Measurements from ENCODE around the gene LCN1. TPM values are rescaled to one million over a fixed set of nuclear protein-coding genes. Genes with fewer than 3 reads are reported as not detected.

Gene LCN1
- total RNA-seq, 1 experiment from 2014 or later, result not detected

- peaks cover 6% of the 10 kb centered on the region; the same call in 1 of the 2 replicates for H3K27me3 ChIP-seq (ENCODE audit: low read length)
- no peaks in the 10 kb centered on the region for H3F3A ChIP-seq (ENCODE audit: low read length, unreplicated experiment)
- H3K27ac ChIP-seq (ENCODE audit: low read length), result no peak overlapping the region
- ChIA-PET POLR2A (ENCODE audit: unreplicated experiment) (no interaction called here), CTCF (no interaction called here)
- H3K4me2 ChIP-seq (ENCODE audit: low read length), result no peak overlapping the region
- H3K79me2 ChIP-seq (ENCODE audit: low read length), result no peaks in the 10 kb centered on the region
- H3K4me1 ChIP-seq (ENCODE audit: insufficient read depth, low read length), result peaks cover 7% of the 10 kb centered on the region; the same call in 1 of the 2 replicates
- intact Hi-C loops (cut with micrococcal nuclease), result no loop called here
- no peaks in the 10 kb centered on the region for H4K20me1 ChIP-seq (ENCODE audit: low read length)
- H3K4me3 ChIP-seq (ENCODE audit: low read length), result no peak overlapping the region
- no peaks in the 10 kb centered on the region for H3K36me3 ChIP-seq (ENCODE audit: low read depth, low read length)
- no TSS peak for BruUV-seq (replicated peaks)
- DNase-seq (no peak), ATAC-seq (no peak)
- no peak for TF ChIP-seq CTCF (conservative IDR thresholded peaks at IDR 0.05; ENCODE audit: low read depth, low read length)
- TF ChIP-seq EZH2 (IDR thresholded peaks at IDR 0.05; ENCODE audit: low read length, unreplicated experiment), result no peak
- TF ChIP-seq EZH2phosphoT487 (IDR thresholded peaks at IDR 0.05; ENCODE audit: borderline replicate concordance, low read length), result no peak
- no peaks in the 10 kb centered on the region for H3K9me2 ChIP-seq (replicated peaks; ENCODE audit: low read length)
- H3K9ac ChIP-seq (ENCODE audit: low read length), result no peak overlapping the region
- H2AFZ ChIP-seq (ENCODE audit: low read length), result no peak overlapping the region
- no peaks in the 10 kb centered on the region for H3K9me3 ChIP-seq (ENCODE audit: low read length)
These were observed 42.6 kb downstream of the LCN1 start for GRCh38 chr9:135563858-135564257.

GRCh38 chr9:135565141-135565628, 43.9 kb downstream of the LCN1 start:
- no peak overlapping the region for H2AFZ ChIP-seq (ENCODE audit: low read length)
- DNase-seq (no peak), ATAC-seq (no peak)
- BruUV-seq (replicated peaks), result no TSS peak
- H3K9me2 ChIP-seq (replicated peaks; ENCODE audit: low read length), result no peaks in the 10 kb centered on the region
- H3K27me3 ChIP-seq (ENCODE audit: low read length), result peaks cover 15% of the 10 kb centered on the region; the same call in 1 of the 2 replicates
- no peaks in the 10 kb centered on the region; the same call in 1 of the 2 replicates for H3K4me1 ChIP-seq (ENCODE audit: insufficient read depth, low read length)
- H4K20me1 ChIP-seq (ENCODE audit: low read length), result no peaks in the 10 kb centered on the region
- H3K79me2 ChIP-seq (ENCODE audit: low read length), result no peaks in the 10 kb centered on the region
- TF ChIP-seq EZH2phosphoT487 (IDR thresholded peaks at IDR 0.05; ENCODE audit: borderline replicate concordance, low read length) (no peak), EZH2 (IDR thresholded peaks at IDR 0.05; ENCODE audit: low read length, unreplicated experiment) (no peak)
- no peaks in the 10 kb centered on the region for H3K9me3 ChIP-seq (ENCODE audit: low read length)
- H3K9ac ChIP-seq (ENCODE audit: low read length), result no peak overlapping the region
- ChIA-PET POLR2A (ENCODE audit: unreplicated experiment) (no interaction called here), CTCF (no interaction called here)
- no peaks in the 10 kb centered on the region; the same call in 1 of the 2 replicates for H3K36me3 ChIP-seq (ENCODE audit: low read depth, low read length)
- H3K4me2 ChIP-seq (ENCODE audit: low read length), result no peak overlapping the region
- no peak overlapping the region for H3K27ac ChIP-seq (ENCODE audit: low read length)
- intact Hi-C loops (cut with micrococcal nuclease), result no loop called here
- H3K4me3 ChIP-seq (ENCODE audit: low read length), result no peak overlapping the region
- H3F3A ChIP-seq (ENCODE audit: low read length, unreplicated experiment), result no peaks in the 10 kb centered on the region

- POLR2A ChIA-PET (ENCODE audit: unreplicated experiment), result no interaction called here
- no peaks in the 10 kb centered on the region; the same call in 1 of the 2 replicates for H3K4me1 ChIP-seq (ENCODE audit: insufficient read depth, low read length)
- H4K20me1 ChIP-seq (ENCODE audit: low read length), result no peaks in the 10 kb centered on the region
- no peak overlapping the region for H3K4me2 ChIP-seq (ENCODE audit: low read length)
- H3K79me2 ChIP-seq (ENCODE audit: low read length), result no peaks in the 10 kb centered on the region
- no peak overlapping the region for H3K9ac ChIP-seq (ENCODE audit: low read length)
- no peaks in the 10 kb centered on the region; the same call in 1 of the 2 replicates for H3K36me3 ChIP-seq (ENCODE audit: low read depth, low read length)
- no peak overlapping the region for H3K4me3 ChIP-seq (ENCODE audit: low read length)
- ATAC-seq (no peak), DNase-seq (no peak)
- no peaks in the 10 kb centered on the region for H3K9me2 ChIP-seq (replicated peaks; ENCODE audit: low read length)
- CTCF ChIA-PET, result no interaction called here
- no peak overlapping the region for H3K27ac ChIP-seq (ENCODE audit: low read length)
- BruUV-seq (replicated peaks), result no TSS peak
- H3K9me3 ChIP-seq (ENCODE audit: low read length), result no peaks in the 10 kb centered on the region
- no peaks in the 10 kb centered on the region for H3F3A ChIP-seq (ENCODE audit: low read length, unreplicated experiment)
- TF ChIP-seq CTCF (conservative IDR thresholded peaks at IDR 0.05; ENCODE audit: low read depth, low read length) (no peak), EZH2phosphoT487 (IDR thresholded peaks at IDR 0.05; ENCODE audit: borderline replicate concordance, low read length) (no peak), EZH2 (IDR thresholded peaks at IDR 0.05; ENCODE audit: low read length, unreplicated experiment) (no peak)
- H3K27me3 ChIP-seq (ENCODE audit: low read length), result peaks cover 15% of the 10 kb centered on the region; the same call in 1 of the 2 replicates
- intact Hi-C loops (cut with micrococcal nuclease), result no loop called here
- H2AFZ ChIP-seq (ENCODE audit: low read length), result no peak overlapping the region
These were observed 44.4 kb downstream of the LCN1 start for GRCh38 chr9:135565636-135566035.

All from PC-3 (cell line).